ENCODE data around the gene TNFAIP8L2. TPM values are rescaled to one million over a fixed set of nuclear protein-coding genes. Genes with fewer than 3 reads are reported as not detected.

The TNFAIP8L2 gene
- total RNA-seq, 1 donor, result not detected

DNA sequence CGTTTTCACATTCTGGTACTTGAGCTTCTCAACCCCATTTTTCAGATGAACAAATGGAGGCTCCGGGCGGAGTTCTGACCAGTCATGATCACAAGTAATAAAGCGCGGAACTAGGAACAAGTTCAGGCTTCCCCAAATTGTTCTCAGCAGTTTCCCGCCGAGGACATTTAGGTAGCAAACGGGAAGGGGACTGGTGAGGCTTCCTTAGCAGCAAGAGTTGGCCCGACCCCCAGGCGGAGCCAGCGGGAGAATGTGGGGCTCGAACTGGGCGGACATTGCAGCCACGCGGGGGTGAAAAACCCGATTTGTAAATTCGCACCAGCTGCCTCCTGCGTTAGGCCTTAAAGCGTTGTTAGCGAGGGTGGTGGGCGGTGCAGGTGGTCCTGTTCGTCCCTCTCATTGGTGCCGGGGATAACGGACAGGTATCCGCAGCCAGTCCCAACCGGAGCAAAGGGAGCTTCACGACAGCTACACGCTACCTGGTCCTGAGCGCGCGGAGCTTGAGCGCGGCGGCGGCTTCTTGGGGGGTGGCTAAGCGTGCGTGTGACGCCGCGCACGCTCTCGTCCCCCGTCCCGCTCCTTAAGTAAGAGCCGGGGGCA lies 25.4 kb upstream of the TNFAIP8L2 start:
- no peak overlapping the region for H3K4me3 ChIP-seq (ENCODE audit: low read depth, low read length)
- peak; percentile 32 for DNase-seq (ENCODE audit: low read depth)
- TF ChIP-seq, protein P1, sequence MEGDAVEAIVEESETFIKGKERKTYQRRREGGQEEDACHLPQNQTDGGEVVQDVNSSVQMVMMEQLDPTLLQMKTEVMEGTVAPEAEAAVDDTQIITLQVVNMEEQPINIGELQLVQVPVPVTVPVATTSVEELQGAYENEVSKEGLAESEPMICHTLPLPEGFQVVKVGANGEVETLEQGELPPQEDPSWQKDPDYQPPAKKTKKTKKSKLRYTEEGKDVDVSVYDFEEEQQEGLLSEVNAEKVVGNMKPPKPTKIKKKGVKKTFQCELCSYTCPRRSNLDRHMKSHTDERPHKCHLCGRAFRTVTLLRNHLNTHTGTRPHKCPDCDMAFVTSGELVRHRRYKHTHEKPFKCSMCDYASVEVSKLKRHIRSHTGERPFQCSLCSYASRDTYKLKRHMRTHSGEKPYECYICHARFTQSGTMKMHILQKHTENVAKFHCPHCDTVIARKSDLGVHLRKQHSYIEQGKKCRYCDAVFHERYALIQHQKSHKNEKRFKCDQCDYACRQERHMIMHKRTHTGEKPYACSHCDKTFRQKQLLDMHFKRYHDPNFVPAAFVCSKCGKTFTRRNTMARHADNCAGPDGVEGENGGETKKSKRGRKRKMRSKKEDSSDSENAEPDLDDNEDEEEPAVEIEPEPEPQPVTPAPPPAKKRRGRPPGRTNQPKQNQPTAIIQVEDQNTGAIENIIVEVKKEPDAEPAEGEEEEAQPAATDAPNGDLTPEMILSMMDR (IDR thresholded peaks at IDR 0.05; ENCODE audit: insufficient read depth, low read length), result no peak

DNA sequence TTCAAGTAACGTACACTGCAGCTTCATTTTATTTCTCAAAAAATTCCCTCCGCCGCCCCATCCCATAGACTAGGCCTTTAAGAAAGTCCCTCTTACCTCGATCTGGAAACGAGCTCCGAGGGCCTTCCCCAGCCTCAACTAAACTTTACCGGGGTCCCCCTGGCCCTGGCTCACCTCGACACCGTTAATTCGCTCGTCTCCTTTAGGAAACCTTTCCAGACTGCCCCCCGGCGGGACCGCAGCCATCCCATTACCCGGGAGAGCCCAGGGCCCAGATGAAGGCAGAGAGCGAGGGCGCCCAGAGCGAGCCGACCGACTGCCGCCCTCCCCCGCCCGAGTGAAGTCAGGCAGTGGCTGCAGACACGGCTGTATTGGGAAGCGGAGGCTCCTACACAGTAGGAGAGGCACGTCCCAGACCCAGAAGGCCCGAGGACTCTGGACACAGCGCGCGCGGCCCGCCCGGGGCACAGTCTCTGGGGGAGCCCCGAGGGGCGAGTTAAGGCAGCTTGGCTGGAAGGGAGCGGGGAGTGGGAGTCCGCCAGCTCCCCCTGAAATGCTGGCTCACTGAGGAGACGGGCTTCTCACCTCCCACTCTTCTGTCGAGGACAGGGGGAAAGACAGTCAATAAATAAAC lies 24.6 kb upstream of the TNFAIP8L2 start:
- H3K4me3 ChIP-seq (ENCODE audit: low read depth, low read length), result no peak overlapping the region
- DNase-seq (ENCODE audit: low read depth), result no peak
- TF ChIP-seq, protein P1 (IDR thresholded peaks at IDR 0.05; ENCODE audit: insufficient read depth, low read length), result no peak

DNA sequence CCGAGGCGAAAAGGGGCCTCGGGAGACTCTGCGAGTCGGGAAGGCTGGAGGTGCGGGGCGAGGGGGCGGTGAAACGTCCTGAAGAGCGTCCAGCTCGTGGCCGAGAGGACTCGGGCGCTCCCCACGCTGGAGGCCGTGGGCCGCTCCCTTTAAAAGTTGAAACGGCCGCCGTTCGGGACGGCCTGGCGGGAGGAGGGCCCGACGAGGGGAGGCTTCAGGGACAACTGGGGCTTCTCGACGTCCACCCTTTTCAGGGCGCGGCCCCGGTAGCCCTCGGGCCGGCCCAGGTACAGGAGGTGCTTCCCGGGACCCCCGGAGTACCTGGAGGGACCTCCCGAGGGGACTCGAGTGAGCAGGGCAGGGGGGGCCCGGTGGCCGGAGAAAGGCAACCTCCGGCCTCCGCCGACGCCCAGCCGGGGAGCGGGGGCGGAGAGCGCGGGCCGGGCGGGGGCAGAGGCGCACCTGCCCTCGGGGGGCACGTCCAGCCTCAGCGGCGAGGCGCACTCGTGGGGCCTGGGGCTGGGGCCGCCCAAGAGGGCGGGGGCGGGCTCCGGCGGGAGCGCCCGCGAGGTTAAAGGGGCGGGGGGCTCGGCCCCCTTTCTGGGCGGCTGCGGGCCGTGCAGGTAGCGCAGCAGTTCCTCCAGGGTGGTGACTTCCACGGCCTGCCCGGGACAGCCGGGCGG lies 24.0 kb upstream of the TNFAIP8L2 start:
- no peak for DNase-seq (ENCODE audit: low read depth)
- TF ChIP-seq, protein P1 (IDR thresholded peaks at IDR 0.05; ENCODE audit: insufficient read depth, low read length), result no peak
- no peak overlapping the region for H3K4me3 ChIP-seq (ENCODE audit: low read depth, low read length)

DNA sequence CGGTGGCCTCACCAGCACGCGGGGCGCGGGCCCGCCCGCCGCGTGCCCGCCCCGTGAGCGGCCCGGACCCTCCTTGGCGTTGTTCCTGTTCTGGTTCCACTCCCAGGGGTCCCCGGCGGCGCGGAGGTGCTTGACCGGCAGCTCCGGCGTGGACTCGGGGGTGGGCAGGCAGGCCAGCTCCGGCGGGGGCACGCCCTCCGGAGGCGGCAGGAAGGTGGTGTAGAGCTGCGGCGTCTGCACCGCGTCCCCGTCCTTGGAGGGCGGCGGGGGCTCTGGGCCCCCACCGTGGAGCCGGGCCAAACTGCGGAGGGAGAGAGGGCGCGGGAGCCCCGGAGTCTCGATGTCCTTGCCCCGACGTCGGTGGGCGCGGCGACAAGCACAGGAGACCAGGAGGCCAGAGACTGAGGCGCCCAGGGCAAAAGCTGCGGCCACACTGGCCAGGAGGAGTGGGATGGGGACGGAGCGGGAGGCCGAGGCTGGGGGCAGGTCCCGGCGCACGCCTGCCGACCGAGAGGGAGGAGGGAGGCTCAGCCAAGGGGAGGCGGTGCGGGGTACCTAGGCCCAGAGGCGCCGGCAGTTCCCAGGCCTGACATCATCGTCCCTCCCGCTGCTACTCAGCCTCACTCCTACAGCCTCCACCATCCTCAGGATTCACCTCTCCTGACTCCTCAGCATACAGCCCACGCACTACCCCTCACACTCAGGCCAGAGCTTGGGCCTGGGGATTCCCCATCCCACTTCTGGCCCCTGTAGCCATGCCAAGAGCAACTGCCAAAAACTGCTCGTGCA lies 23.2 kb upstream of the TNFAIP8L2 start:
- no peak overlapping the region for H3K4me3 ChIP-seq (ENCODE audit: low read depth, low read length)
- DNase-seq (ENCODE audit: low read depth), result no peak
- TF ChIP-seq, protein P1 (IDR thresholded peaks at IDR 0.05; ENCODE audit: insufficient read depth, low read length), result no peak

DNA sequence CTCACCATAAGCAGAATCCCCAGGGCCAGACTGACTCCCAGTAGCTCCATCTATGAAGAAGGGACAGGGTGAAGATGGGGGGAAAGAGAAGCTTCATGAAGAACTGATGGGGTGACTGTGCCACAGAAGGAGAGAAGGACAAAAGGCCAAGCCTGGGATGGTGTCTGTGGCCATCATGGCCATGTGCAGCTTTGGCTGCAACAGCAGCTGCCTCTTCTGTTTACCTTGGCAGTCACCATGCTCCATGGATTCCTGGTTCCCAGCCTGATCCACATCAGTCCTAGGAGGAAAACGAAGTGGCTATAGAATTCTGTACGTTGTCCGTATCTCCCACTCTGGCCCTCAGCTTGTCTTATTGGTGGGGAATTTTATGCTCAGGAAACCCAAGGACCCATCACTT lies 22.1 kb upstream of the TNFAIP8L2 start:
- TF ChIP-seq, protein P1 (IDR thresholded peaks at IDR 0.05; ENCODE audit: insufficient read depth, low read length), result no peak
- H3K4me3 ChIP-seq (ENCODE audit: low read depth, low read length), result no peak overlapping the region
- no peak for DNase-seq (ENCODE audit: low read depth)

DNA sequence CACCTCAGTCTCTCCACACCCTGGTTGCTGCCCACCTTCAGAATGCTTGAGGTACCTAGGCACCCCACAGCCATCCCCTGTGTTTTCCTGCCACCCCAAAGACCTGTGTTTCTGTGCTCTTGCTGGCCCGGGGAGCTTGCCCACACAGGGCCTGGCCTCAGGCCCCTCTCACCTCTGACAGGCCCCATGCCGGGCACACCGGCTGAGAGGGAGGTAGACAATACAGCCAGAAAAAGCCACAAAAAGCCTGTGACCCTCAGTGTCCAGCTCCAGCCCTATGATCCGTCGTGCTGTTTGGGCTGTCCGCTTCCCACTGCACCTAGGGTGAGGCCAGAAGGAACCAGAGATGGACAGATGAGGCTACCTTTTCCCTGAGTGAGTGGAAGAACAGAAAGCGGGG lies 21.5 kb upstream of the TNFAIP8L2 start:
- no peak for DNase-seq (ENCODE audit: low read depth)
- TF ChIP-seq, protein P1 (IDR thresholded peaks at IDR 0.05; ENCODE audit: insufficient read depth, low read length), result no peak
- no peak overlapping the region for H3K4me3 ChIP-seq (ENCODE audit: low read depth, low read length)
